Mesendoderm (in vitro differentiated cells): ENCODE measurements around the gene ZDHHC11B.
"Not testable (repeated sequence)": the region's sequence is repeated elsewhere in the genome, so short reads cannot be mapped to it uniquely, and the experiment has no call there.

Experiments used
- DNase-seq: peaks from one replicate; pipeline ENCODE4 v3.0.0; 2013
- H2AK5ac ChIP-seq: 2 replicates; pipeline ENCODE4 v1.6.1; 2013; ENCODE audit warnings: low read length, inconsistent platforms
- H2BK120ac ChIP-seq: 2 replicates; pipeline ENCODE4 v1.6.1; 2013; ENCODE audit warnings: low read depth, mild to moderate bottlenecking, low read length, moderate library complexity, mixed read lengths
- H2BK15ac ChIP-seq: replicated peaks from 2 replicates; pipeline ENCODE4 v1.6.1; 2013; ENCODE audit warnings: low read depth, mild to moderate bottlenecking, moderate library complexity
- H2BK5ac ChIP-seq: 2 replicates; pipeline ENCODE4 v1.6.1; 2013; ENCODE audit warnings: low read length, inconsistent platforms
- H3K18ac ChIP-seq: 2 replicates; pipeline ENCODE4 v1.6.1; 2013; ENCODE audit warnings: mild to moderate bottlenecking, low read length, mixed read lengths
- H3K23ac ChIP-seq: one replicate; pipeline ENCODE4 v1.6.1; 2013; ENCODE audit warnings: low read length
- H3K27ac ChIP-seq: 2 replicates; pipeline ENCODE4 v1.5.1; 2013; ENCODE audit warnings: low read depth, mild to moderate bottlenecking, inconsistent platforms, low read length, moderate library complexity
- H3K27me3 ChIP-seq: 2 replicates; pipeline ENCODE4 v1.6.1; 2013; ENCODE audit warnings: low read length, control low read depth, mild to moderate bottlenecking, inconsistent platforms; ENCODE audit not compliant: insufficient read depth, poor library complexity
- H3K36me3 ChIP-seq: 2 replicates; pipeline ENCODE4 v1.6.1; 2013; ENCODE audit warnings: low read length, inconsistent platforms; ENCODE audit not compliant: control insufficient read depth, insufficient read depth
- H3K4ac ChIP-seq: one replicate; pipeline ENCODE4 v1.6.1; 2013; ENCODE audit warnings: low read depth, mild to moderate bottlenecking, low read length, moderate library complexity
- H3K4me1 ChIP-seq: 2 replicates; pipeline ENCODE4 v1.6.1; 2013; ENCODE audit warnings: low read depth, low read length, inconsistent platforms; ENCODE audit not compliant: control insufficient read depth
- H3K4me2 ChIP-seq: 2 replicates; pipeline ENCODE4 v1.6.1; 2013; ENCODE audit warnings: low read length
- H3K4me3 ChIP-seq: 2 replicates; pipeline ENCODE4 v1.5.1; 2013; ENCODE audit warnings: mild to moderate bottlenecking, low read length
- H3K56ac ChIP-seq: one replicate; pipeline ENCODE4 v1.6.1; 2013; ENCODE audit warnings: low read length
- H3K79me1 ChIP-seq: 2 replicates; pipeline ENCODE4 v1.6.1; 2013; ENCODE audit warnings: low read length, inconsistent platforms
- H3K79me2 ChIP-seq: 2 replicates; pipeline ENCODE4 v1.6.1; 2013; ENCODE audit warnings: mild to moderate bottlenecking, low read length; ENCODE audit not compliant: control insufficient read depth, insufficient read depth
- H3K9ac ChIP-seq: 2 replicates; pipeline ENCODE4 v1.6.1; 2013; ENCODE audit warnings: low read length, inconsistent platforms
- H4K5ac ChIP-seq: one replicate; pipeline ENCODE4 v1.6.1; 2013; ENCODE audit warnings: low read length
- H4K8ac ChIP-seq: one replicate; pipeline ENCODE4 v1.6.1; 2013; ENCODE audit warnings: low read depth, mild to moderate bottlenecking, control low read depth, low read length, moderate library complexity
- WGBS: extraction: QIAGEN DNeasy Blood & Tissue Kit; methylation state at CpG from one replicate; pipeline ENCODE4 v1.1.7; 2013; ENCODE audit warnings: low lambda C conversion rate, missing lambda C conversion rate; ENCODE audit not compliant: insufficient coverage; ENCODE audit errors: extremely low coverage; 5-methylcytosine and 5-hydroxymethylcytosine counted together

ZDHHC11B gene

GRCh38 chr5:751496-751895 lies 33.0 kb downstream of the ZDHHC11B start:
- Histone ChIP-seq H3K4ac (no peak overlapping the region), H3K79me2 (no peaks in the 10 kb centered on the region), H3K4me2 (no peak overlapping the region), H3K27ac (no peak overlapping the region), H3K23ac (no peak overlapping the region), H3K9ac (no peak overlapping the region), H4K8ac (no peak overlapping the region), H3K27me3 (no peaks in the 10 kb centered on the region), H3K4me1 (no peaks in the 10 kb centered on the region), H3K56ac (no peak overlapping the region), H2BK120ac (no peak overlapping the region), H2BK15ac (no peak overlapping the region), H4K5ac (no peak overlapping the region), H2AK5ac (no peak overlapping the region), H3K4me3 (no peak overlapping the region), H2BK5ac (no peak overlapping the region), H3K36me3 (no peaks in the 10 kb centered on the region), H3K18ac (no peak overlapping the region), H3K79me1 (no peaks in the 10 kb centered on the region)
- no peak for DNase-seq
- WGBS = no CpG with 5 or more reads among the region's 13 CpGs

- H3K79me1 ChIP-seq, H3K4ac ChIP-seq, DNase-seq, H2BK15ac ChIP-seq, H3K9ac ChIP-seq, H3K4me2 ChIP-seq, H3K79me2 ChIP-seq, H3K27ac ChIP-seq, H3K4me1 ChIP-seq, H3K56ac ChIP-seq, H3K4me3 ChIP-seq, H4K5ac ChIP-seq, H2BK5ac ChIP-seq, H2BK120ac ChIP-seq, H3K23ac ChIP-seq, H4K8ac ChIP-seq, H2AK5ac ChIP-seq, H3K36me3 ChIP-seq, H3K18ac ChIP-seq, H3K27me3 ChIP-seq: not testable (repeated sequence)
- WGBS = no CpG with 5 or more reads among the region's 19 CpGs
Measured at GRCh38 chr5:750226-750625, 34.3 kb downstream of the ZDHHC11B start.

DNA sequence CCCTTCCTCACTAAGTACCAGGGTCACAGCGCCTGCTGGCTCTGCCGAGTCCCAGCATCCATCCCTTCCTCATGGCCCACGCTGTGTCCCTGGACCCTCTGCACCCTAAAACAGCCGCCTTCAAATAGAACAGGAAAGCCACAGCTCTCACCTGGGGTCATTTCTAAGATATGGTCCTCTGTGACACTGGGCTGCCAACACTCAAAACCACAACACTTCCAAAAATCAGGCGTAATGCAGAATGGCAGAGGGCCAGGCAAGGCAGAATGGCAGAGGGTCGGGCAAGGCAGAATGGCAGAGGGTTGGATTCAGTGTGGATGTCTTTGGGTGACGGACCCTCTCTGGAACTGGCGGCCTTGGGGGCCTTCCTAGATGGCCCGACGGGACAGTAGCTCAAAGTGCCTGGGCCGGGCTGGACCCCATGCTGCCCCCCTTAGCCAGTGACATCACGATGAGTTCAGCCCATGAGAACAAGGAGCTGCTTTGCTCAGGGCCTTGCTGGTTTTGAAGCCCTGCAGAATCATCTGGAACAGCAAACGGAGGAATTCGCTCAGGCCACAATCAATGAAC lies 35.3 kb downstream of the ZDHHC11B start:
- H3K9ac ChIP-seq = no peak overlapping the region
- H3K4me3 ChIP-seq = no peak overlapping the region
- no peak overlapping the region for H3K4me2 ChIP-seq
- no peak overlapping the region for H3K23ac ChIP-seq
- WGBS = no CpG with 5 or more reads among the region's 14 CpGs
- no peaks in the 10 kb centered on the region for H3K79me1 ChIP-seq
- no peak overlapping the region for H2BK15ac ChIP-seq
- DNase-seq = no peak
- H3K79me2 ChIP-seq = no peaks in the 10 kb centered on the region
- no peaks in the 10 kb centered on the region for H3K36me3 ChIP-seq
- no peak overlapping the region for H4K5ac ChIP-seq
- H3K4ac ChIP-seq = no peak overlapping the region
- H3K4me1 ChIP-seq = no peaks in the 10 kb centered on the region
- no peak overlapping the region for H3K18ac ChIP-seq
- no peak overlapping the region for H4K8ac ChIP-seq
- H3K56ac ChIP-seq = no peak overlapping the region
- H3K27ac ChIP-seq = no peak overlapping the region
- H2BK120ac ChIP-seq = no peak overlapping the region
- no peak overlapping the region for H2BK5ac ChIP-seq
- no peaks in the 10 kb centered on the region for H3K27me3 ChIP-seq
- H2AK5ac ChIP-seq = no peak overlapping the region

GRCh38 chr5:748011-748980 lies 36.2 kb downstream of the ZDHHC11B start:
- not testable (repeated sequence) for H3K23ac ChIP-seq, H3K18ac ChIP-seq, H3K4ac ChIP-seq, H3K79me1 ChIP-seq, H3K9ac ChIP-seq, H2BK5ac ChIP-seq, H4K8ac ChIP-seq, H2BK120ac ChIP-seq, H3K4me1 ChIP-seq, H3K56ac ChIP-seq, H3K4me2 ChIP-seq, H3K4me3 ChIP-seq, H3K27ac ChIP-seq, H4K5ac ChIP-seq, H3K27me3 ChIP-seq, H3K36me3 ChIP-seq, H2BK15ac ChIP-seq, H3K79me2 ChIP-seq, DNase-seq, H2AK5ac ChIP-seq
- no CpG with 5 or more reads among the region's 18 CpGs for WGBS

DNA sequence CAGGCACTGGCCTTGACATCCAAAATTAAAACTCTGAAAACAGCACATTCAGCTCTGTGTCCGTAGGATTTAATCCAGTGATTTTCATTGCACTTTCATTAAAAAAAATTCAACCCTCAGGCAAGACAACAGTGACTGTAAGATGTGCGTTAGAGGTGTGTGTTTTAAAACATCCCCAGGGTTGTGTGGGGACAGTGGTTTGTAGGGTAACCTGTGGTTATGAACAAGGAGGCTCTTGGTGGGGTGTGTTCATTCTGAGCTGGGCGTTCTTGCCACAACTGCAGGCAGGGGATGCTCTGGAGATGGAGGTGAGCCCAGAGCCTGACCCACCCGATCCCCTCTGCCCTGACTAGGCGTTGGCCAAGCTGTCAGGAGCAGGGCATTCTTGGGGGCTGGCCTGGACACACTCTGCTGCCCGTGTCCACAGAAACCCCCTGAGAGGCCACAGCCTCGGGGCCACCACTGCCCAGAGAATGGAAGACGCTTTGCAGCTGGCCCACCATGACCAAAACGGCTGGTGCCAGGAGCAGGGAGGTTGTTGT lies 37.2 kb downstream of the ZDHHC11B start:
- not testable (repeated sequence) for H3K4me2 ChIP-seq, H3K27ac ChIP-seq, H4K8ac ChIP-seq, H3K56ac ChIP-seq, H3K4ac ChIP-seq, H2AK5ac ChIP-seq, H3K27me3 ChIP-seq, H3K18ac ChIP-seq, H2BK120ac ChIP-seq, H2BK15ac ChIP-seq, H3K23ac ChIP-seq, H3K9ac ChIP-seq, H3K4me3 ChIP-seq, H3K79me1 ChIP-seq, H3K79me2 ChIP-seq, H3K4me1 ChIP-seq, DNase-seq, H3K36me3 ChIP-seq, H4K5ac ChIP-seq, H2BK5ac ChIP-seq
- no CpG with 5 or more reads among the region's 9 CpGs for WGBS
